HG03103 (cell line): Measurements from ENCODE around the gene TBX2.
A peak's percentile ranks its signal among the peaks of the same experiment; 100 is the strongest.

Experiments used
- ATAC-seq: cut with Tn5 transposase; IDR thresholded peaks from one replicate; pipeline ENCODE4 v1.9.1; 2021; ENCODE audit warnings: low read depth; ENCODE audit not compliant: unreplicated experiment

The TBX2 gene

GRCh38 chr17:61411261-61412142, 11.9 kb downstream of the TBX2 start:
- no peak for ATAC-seq

- ATAC-seq, result peak; percentile 56
Observed at GRCh38 chr17:61412143-61412859, 12.7 kb downstream of the TBX2 start.

- ATAC-seq, result no peak
Observed at GRCh38 chr17:61412860-61413660, 13.4 kb downstream of the TBX2 start.

GRCh38 chr17:61413661-61414126, 14.1 kb downstream of the TBX2 start:
- no peak for ATAC-seq

GRCh38 chr17:61414141-61414935, 14.7 kb downstream of the TBX2 start:
- ATAC-seq, result no peak

GRCh38 chr17:61414936-61415251, 15.3 kb downstream of the TBX2 start:
- ATAC-seq, result no peak

GRCh38 chr17:61415374-61416210, 15.9 kb downstream of the TBX2 start:
- ATAC-seq, result no peak

- no peak for ATAC-seq
Observed at GRCh38 chr17:61416211-61416539, 16.5 kb downstream of the TBX2 start.

GRCh38 chr17:61416540-61417363, 17.1 kb downstream of the TBX2 start:
- ATAC-seq, result peak; percentile 57

GRCh38 chr17:61418449-61418848, 18.8 kb downstream of the TBX2 start:
- ATAC-seq, result no peak

GRCh38 chr17:61419496-61420046, 19.9 kb downstream of the TBX2 start:
- ATAC-seq, result no peak

- no peak for ATAC-seq
Observed at GRCh38 chr17:61420052-61420451, 20.4 kb downstream of the TBX2 start.

- no peak for ATAC-seq
Observed at GRCh38 chr17:61420745-61421398, 21.2 kb downstream of the TBX2 start.

- ATAC-seq, result no peak
Observed at GRCh38 chr17:61421460-61421859, 21.8 kb downstream of the TBX2 start.

GRCh38 chr17:61422116-61422799, 22.6 kb downstream of the TBX2 start:
- ATAC-seq, result no peak

- ATAC-seq, result no peak
Observed at GRCh38 chr17:61422869-61423268, 23.2 kb downstream of the TBX2 start.

GRCh38 chr17:61423967-61424649, 24.5 kb downstream of the TBX2 start:
- no peak for ATAC-seq
